ENCODE data around the gene CHRNE.
A peak's percentile ranks its signal among the peaks of the same experiment; 100 is the strongest.

The CHRNE gene

DNA sequence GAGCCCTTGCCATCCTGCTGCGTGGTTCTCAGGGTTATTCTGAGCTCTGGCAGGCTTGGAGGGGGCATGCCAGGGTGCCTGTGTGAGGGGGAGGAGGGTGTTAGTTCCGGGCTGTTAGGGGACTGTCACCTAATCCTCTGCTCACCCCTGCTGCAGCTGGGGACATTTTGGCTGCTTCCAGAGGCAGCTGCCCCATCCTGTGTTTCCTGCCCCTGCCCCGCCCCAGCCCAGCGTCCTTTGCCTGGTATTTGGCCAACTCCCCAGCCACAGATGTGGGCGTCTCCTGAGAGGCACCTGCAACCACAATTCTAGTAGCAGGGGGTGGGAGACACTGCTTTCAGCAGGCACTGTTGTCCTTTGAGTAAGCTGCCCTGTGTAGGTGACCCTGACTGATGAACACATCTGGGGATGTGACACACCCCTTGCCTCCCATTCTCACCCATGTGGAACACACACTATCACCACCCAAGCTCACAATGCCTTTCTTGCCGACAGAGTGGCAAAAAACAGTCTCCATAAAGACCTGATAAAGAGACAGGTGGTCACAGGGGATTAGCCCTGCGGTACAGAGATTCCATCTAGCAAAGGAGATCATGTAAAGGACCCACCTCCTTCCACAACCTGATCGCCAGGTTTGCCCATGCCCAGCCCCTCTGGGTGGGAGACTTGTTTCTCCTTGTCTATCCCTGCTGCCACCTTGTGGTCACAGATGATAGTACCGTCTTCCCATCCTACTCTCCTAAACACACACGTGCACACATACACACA lies at the start of gene CHRNE:
TSS of gene CHRNE (minus strand) at position 48 of the 768 bp plus-strand sequence. CDS start at position 13, 35 bp downstream.
- DNase-seq (ENCODE audit: low read depth), result peak; percentile 54

DNA sequence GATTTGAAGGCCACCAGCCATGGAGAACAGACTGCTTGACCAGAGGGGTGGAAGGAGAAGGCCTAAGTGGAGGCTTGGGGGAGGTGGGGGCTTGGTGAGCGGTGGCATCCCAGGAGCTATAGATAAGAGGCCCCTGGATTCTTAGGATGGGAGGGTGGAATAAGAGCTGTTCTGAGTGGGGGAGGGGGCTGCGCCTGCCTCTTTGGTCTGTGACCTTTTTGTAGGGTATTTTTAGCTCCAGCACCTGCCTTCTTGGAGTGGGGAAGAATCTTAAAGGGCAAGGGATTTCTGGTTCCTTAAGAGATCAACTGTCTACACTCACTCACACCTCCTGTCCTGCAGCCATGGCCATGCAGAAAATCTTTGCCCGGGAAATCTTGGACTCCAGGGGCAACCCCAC lies 48.6 kb upstream of the CHRNE start:
- no peak for DNase-seq (ENCODE audit: low read depth)

DNA sequence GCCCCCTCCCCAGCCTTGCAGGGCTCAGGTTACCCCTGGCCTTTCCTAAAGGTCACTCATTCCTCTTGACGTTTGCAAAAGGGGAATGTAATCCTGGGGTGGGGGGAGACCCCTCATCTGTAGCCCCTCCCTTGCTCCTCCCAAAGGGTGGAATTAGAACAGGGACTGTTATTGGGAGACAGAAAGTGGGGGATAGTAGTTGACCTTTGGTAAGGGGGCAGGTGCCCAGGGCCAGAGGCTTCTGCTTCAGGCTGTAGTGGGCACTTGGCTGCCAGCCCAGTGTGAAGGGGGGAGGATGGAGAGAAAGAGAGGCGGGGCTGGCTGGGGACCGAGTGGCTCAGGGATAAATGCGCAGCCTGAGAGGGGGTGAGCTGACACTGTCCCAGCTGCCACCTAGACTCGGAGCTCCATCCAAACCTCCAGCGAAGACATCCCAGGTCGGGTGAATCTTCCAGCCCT lies 47.9 kb upstream of the CHRNE start, which contains the start of gene ENO3:
TSS of gene ENO3 (plus strand) at position 374 of the 459 bp plus-strand sequence. CDS start 711 bp downstream, outside the sequence.
- DNase-seq (ENCODE audit: low read depth), result no peak

DNA sequence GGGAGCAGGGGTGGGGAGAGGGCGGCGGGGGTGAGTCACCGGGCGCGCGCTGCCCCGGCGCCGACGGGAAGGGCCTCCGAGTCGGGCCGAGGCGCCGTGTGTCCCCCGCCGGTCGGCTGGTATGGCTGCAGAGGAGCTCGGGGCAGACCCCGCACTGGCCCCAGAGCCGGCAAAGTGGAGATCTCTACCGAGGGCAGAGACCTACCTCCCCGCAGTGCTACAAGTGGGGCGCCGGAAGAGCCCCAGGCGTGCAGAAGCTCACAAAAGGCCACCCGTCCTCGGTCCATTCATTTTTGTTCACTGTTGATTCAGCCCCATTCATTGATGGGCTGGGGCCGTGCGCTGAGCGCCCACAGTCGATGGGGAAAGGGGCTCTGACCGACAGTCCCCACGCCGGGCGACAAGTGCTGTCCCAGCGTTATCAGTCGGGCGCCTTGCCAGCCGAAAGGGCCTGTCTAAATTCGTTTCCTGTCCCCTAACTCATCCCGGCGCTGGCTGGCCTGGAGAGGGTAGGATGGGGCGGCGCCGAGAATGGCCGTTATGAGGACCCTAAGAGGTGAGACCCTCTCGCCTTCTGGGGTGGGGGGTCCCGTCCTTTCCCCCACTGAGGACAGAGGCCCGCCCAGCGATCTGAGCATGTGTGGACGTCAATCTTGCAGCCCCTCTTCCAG lies 47.3 kb upstream of the CHRNE start:
- peak; percentile 23 for DNase-seq (ENCODE audit: low read depth)

DNA sequence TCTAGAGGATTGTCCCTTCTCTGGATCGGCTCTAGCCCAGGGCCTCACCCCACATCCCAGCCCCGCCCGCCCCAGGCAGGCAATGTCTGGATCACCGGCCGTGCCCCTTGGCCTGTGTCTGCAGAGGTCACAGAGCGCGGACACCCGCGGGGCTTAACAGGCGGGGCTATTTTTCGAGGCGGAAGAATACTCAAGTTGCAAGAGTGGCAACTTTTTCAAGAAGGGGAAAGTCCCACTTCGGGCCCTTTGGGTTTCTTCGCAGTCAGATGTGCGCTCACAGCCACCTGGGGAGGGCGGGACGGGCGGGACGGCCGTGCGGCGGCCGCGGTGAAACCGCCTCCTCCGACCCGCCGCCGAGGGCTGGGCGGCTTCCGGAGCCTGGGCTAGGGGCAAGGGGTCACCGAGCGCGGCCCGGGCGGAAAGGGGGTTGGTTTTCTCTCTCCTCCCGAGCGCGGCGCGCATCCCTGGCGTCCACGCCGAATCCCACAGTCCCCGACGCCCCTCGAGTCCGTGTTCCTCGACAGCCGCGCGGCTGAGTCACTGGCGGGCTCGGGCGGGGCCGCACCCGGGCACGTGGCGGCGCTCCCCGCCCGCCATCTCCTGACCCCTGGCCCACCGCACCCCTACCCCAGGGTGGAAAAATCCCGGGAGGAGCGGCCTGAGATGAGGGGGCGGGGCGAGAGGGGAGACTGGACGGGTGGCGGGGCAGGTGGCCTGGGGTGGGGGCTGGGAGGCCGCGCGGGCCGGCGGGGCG lies 46.6 kb upstream of the CHRNE start:
- DNase-seq (ENCODE audit: low read depth), result peak; percentile 63

DNA sequence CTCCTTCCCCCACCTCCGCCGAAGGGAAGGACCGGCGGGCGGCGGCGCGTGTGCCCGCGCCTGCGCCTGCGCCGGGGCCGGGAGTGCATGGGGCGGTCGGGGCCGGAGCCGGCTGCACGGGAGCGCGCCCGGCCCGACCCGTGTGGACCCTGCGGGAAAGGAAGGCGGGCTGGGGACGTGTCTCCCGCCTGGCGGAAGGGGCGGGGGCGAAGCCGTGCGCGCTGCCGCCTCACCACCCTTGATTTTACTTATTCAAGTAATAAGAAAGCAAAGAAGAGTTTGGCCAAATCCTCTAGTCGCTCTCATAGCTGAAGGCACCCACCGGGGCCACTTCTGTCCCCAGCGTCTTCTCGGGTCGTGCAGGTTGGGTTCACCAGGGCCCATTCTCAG lies 46.0 kb upstream of the CHRNE start:
- DNase-seq (ENCODE audit: low read depth), result peak; percentile 67

DNA sequence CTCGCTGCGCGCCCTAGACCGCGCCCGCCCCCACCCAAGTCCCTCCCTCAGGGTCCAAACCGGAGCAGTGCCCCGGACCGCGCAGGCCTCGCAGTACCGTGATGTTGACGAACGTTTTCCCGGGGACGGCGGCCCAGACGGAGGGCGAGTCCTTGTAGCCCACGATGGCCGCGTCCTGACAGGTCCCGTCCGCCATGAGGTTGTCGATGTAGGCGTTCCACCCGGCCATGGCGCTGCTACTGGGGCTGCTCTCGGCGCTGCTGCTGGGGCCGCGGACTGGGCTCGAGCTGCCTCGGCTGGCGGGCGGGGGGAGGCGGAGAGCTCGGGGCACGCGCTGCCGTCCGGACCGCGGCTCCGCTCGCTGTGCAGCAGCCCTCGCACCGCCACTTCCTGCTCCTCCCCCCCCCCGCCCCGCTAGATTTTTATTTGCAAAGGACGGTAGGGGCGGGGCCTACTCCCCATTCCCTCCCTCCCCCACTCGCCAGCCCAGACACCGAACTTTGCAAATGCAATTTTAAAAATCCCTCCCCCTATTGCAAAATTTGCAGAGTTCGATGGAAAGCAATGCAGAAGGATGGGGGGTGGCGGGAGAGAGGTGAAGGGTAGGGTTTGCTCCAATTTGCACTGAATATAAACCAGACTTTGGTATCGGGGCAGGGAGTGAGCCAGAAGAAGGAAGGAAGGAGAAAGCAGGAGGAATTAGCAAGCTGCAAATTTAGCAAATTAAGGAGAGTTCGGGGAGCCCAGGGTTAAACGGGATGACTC lies 45.5 kb upstream of the CHRNE start, which contains the start of gene PFN1:
TSS of gene PFN1 (minus strand) at position 365 of the 765 bp plus-strand sequence. CDS start at position 229, 136 bp downstream.
- peak; percentile 85 for DNase-seq (ENCODE audit: low read depth)

DNA sequence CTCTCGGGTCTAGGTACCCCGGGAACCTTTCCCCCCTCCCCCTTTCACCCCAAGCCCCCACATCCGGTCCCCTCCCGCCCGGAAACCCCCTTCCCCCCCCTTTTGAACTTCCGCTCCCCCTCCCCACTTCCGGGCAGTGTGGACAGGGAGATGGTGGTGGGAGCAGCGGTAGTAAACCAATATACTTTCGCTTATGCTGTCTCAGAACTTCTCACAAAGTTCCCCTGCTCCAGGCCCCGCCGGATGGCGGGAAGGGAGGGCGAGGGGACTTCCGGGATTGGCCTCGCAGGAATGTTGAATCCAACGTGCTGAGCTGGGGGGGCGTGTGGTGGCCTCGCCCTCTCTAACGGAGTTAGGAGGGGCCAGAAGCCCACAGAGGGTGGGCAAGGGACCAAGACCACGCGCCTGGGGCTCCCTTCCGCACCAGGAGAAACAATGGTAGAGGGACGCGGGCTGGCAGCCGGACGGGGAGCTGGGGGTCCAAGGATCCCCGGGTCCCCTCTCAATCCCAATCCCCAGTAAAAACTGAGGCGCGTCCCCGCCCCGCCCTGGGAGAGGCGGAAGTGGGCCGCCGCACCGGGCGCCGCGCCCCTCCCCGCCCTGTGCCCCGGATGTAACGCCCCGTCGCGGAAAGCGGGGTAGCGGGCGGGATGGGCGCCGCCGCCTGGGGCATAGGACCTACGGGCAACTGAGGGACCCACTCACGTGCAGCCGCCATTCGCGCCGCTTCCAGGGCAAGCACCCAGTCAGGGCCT lies 44.7 kb upstream of the CHRNE start:
- DNase-seq (ENCODE audit: low read depth), result peak; percentile 49

DNA sequence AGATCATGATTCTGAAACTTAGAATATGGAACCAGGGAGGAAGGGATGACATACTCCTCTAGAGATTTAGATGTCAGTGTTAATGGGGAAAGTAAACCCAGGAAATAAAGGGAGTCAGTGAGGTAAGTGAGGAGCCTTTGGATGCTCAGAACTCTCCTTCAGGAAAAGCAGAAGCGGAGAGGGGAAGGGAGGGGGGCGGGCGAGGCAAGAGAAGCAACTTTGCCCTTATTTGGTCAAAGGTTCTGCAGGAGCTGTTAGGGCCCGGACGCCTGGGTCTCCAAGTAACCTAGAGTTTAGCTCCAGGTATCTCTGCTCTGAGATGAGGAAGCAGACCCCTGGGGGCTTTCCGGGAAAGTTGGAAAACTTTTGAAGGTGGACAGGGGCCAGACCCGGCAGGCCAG lies 44.1 kb upstream of the CHRNE start:
- no peak for DNase-seq (ENCODE audit: low read depth)

DNA sequence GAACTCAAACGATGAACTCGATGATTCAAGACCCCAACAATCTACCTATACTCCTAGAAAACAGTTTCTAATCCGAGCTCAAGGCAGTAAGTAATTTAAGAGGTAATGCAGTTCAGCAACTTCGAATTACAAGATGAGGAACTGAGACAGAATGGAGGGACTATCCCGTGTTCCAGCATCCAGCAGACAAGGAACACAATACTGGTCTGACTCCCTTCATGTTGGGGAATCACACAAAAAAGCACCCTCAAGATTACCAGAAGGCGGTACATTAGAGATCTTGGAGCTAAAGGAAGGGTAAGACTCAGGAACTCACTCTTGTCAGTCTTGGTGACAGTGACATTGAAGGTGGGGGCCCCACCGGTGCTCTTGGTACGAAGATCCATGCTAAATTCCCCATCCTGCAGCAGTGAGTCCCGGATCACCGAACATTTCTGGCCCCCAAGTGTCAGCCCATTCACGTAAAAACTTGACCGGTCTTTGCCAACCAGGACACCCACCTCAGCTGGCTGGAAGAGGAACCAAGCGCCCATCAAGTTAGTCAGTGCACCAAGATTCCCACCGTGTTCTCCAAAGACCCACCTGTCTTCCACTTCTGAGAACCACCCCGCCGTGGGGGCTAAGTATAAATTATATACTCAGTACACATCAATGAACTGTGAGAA lies 43.5 kb upstream of the CHRNE start:
- DNase-seq (ENCODE audit: low read depth), result no peak

DNA sequence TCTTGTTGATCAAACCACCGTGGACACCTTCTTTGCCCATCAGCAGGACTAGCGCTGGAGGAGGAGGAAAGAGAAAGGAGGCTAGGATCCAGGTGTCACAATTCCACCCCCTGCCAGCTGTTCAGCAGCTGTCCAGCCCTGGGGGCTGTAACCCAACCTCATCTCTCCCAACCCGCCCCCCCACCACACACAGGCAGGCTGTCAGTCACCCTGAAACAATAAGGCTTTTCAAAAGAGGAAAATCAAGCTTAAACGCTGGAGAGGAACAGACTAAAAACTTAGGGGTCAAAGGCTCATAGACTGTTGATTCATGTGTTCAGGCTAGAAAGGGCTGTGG lies 43.0 kb upstream of the CHRNE start:
- no peak for DNase-seq (ENCODE audit: low read depth)

DNA sequence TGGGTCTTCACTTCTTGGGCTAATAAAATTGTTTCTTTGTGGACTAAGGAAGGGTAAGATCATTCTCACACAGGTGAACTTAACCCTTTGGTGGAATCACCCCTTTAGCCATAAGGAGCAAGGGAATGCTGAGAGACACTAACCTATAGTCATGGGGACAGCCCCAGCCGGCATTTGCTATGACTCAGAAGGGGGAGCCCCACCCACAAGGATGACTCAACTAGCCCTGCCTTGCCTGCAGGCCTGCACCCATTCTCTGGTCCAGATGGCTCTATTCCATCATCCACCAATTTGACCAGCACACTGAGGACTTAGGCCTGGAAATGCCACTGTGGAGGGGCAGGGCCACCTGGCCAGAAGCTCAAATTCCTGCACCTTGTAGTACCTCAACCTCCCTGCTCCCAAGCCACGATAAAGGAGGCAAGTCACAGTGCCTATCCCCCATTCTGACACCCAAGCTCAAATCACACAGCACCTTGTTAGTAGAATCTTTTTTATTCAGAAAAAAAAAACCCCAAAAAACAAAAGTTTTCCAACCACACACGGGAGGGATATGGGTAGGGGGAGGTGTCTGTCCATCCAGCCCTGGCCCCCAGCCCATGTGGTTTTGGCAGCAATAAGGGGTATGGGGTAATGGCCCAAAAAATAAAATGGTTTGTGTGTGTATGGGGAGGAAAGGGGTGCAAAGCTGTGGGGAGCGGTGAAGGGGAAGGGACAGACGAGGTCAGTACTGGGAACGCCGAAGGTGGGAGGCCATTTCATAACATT lies 42.5 kb upstream of the CHRNE start:
- peak; percentile 80 for DNase-seq (ENCODE audit: low read depth)

DNA sequence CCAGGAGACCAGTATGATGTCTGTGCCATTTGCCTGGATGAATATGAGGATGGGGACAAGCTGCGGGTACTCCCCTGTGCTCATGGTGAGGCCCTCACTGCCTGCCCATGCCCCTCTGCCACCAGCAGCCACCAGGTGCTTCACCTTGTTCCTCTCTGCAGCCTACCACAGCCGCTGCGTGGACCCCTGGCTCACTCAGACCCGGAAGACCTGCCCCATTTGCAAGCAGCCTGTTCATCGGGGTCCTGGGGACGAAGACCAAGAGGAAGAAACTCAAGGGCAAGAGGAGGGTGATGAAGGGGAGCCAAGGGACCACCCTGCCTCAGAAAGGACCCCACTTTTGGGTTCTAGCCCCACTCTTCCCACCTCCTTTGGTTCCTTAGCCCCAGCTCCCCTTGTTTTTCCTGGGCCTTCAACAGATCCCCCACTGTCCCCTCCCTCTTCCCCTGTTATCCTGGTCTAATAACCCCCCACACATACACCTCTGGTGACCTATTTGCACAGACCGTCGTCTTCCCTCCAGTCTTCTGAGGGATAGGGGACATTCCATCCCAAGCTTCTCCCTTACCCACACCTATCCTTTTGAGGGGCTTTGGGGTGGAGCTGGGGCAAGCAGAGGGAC lies 41.8 kb upstream of the CHRNE start:
- DNase-seq (ENCODE audit: low read depth), result no peak

DNA sequence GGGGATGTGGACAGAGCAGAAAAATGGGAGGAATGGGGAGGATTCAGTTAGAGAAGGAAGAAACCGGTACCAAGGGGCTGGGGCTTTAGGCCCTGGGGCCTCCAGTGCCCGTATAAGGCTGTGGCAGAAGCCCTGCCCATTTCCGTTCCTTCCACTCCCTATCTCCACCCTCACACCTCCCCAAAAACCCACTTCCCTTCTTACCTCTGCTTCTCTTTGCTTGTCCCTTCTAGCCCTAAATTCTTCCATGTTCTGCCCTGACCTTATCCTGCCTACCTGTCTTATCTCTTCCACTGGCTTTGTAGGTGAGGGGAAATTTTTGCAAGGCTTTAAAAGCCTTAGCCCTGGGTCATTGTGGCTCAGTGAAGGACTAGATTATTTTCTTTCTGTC lies 41.3 kb upstream of the CHRNE start:
- no peak for DNase-seq (ENCODE audit: low read depth)

DNA sequence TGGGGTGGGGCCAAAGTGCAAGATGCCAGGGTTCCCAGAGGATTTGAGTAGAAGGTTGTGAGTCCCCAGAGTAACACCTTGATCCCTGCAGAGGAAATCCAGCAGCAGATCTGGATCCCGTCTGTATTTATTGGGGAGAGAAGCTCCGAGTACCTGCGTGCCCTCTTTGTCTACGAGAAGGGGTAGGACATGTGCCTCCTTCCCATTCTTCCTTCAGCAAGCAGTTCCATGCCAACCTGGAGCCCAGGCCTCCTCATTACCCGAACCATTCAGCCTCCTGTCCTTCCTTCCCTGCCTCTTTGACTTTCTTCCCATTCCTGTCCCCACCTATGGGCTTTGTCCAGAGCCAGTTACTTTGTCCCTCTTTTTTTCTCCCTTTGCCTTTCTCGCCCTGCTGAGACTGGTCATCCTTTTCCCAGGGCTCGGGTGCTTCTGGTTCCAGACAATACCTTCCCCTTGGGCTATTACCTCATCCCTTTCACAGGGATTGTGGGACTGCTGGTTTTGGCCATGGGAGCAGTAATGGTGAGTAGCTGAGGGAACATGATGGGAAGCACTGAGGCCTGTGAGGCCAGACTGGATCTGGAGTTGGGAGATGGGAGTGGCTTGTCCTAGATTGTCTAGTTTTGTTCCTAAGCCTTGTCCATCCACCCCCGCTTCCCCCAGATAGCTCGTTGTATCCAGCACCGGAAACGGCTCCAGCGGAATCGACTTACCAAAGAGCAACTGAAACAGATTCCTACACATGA lies 40.0 kb upstream of the CHRNE start:
- DNase-seq (ENCODE audit: low read depth), result no peak

DNA sequence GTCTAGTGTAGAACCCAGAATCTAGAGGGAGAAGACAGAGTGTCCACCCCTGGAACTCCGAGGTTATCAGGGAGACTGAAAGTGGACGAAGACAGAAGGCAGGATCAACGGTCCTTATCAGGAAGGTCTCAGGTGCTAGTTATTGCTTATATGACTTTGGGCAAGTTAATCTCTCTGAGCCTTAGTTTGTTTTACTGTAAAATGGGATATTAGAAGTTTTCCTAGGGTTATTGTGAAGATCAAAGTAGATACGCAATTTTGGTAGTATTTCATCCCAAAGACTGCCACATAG lies 38.4 kb upstream of the CHRNE start:
- no peak for DNase-seq (ENCODE audit: low read depth)

DNA sequence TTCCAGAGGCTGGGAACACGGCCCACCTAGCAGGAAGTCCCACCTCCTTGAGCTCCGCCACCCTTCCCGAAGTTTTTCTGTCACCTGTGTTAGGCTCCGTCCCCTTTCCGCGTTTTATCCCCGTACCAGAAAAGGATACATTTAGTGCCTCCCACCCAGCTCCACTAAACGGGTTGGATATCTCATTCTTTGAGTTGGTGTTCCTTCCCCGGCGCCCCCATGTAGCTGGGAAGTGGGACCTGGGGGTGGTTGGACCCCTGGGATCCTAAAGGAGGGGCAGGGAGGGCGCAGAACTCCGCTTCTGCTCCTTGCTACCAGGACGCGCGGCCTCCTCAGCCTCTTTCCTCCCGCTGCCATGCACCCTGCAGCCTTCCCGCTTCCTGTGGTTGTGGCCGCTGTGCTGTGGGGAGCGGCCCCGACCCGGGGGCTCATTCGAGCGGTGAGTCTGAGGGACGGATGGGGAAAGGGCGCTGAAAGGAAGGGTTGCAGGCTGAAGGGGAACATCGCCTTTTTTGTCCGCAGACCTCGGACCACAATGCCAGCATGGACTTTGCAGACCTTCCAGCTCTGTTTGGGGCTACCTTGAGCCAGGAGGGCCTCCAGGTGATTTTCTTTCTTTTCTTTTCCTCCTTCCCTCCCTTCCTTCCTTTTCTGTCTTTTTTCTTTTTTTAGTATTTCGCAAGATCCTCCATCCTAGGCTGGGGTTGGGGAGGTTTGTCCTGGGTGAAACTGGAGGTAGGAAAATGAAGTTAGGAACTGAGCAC lies 37.8 kb upstream of the CHRNE start:
- peak; percentile 33 for DNase-seq (ENCODE audit: low read depth)
